GM12864 (cell line): ENCODE data around the gene RADX.

Experiments
- DNase-seq: peaks from one replicate; pipeline ENCODE4 v3.0.0-alpha.2; 2011; ENCODE audit warnings: low read depth
- H3K4me3 ChIP-seq: 2 replicates; pipeline ENCODE4 v1.5.1; 2011; ENCODE audit warnings: mild to moderate bottlenecking, low read depth, low read length, control low read depth
- TF ChIP-seq, protein P1 (sequence below): IDR thresholded peaks from 2 replicates; pipeline ENCODE4 v1.5.1; 2011; ENCODE audit warnings: low read depth, mild to moderate bottlenecking, moderate library complexity, low read length, control low read depth, inconsistent platforms; ENCODE audit errors: missing control alignments

RADX gene

GRCh38 chrX:106599411-106599810 is 12.4 kb upstream of the RADX start:
- TF ChIP-seq, protein P1, sequence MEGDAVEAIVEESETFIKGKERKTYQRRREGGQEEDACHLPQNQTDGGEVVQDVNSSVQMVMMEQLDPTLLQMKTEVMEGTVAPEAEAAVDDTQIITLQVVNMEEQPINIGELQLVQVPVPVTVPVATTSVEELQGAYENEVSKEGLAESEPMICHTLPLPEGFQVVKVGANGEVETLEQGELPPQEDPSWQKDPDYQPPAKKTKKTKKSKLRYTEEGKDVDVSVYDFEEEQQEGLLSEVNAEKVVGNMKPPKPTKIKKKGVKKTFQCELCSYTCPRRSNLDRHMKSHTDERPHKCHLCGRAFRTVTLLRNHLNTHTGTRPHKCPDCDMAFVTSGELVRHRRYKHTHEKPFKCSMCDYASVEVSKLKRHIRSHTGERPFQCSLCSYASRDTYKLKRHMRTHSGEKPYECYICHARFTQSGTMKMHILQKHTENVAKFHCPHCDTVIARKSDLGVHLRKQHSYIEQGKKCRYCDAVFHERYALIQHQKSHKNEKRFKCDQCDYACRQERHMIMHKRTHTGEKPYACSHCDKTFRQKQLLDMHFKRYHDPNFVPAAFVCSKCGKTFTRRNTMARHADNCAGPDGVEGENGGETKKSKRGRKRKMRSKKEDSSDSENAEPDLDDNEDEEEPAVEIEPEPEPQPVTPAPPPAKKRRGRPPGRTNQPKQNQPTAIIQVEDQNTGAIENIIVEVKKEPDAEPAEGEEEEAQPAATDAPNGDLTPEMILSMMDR, result no peak
- H3K4me3 ChIP-seq, result no peak overlapping the region
- no peak for DNase-seq

GRCh38 chrX:106606571-106606970 is 5.2 kb upstream of the RADX start:
- DNase-seq, result no peak
- TF ChIP-seq, protein P1, result no peak
- no peak overlapping the region for H3K4me3 ChIP-seq

- TF ChIP-seq, protein P1, result no peak
- DNase-seq, result no peak
Measured at GRCh38 chrX:106608016-106608415, 3.8 kb upstream of the RADX start.

GRCh38 chrX:106611317-106611678 is 480 bp upstream of the RADX start:
- peak overlapping the region; percentile 84 for H3K4me3 ChIP-seq
- DNase-seq, result no peak
- TF ChIP-seq, protein P1, result no peak

More at GRCh38 chrX:106608016-106608415, 3.8 kb upstream of the RADX start:
- no peak overlapping the region for H3K4me3 ChIP-seq

DNA sequence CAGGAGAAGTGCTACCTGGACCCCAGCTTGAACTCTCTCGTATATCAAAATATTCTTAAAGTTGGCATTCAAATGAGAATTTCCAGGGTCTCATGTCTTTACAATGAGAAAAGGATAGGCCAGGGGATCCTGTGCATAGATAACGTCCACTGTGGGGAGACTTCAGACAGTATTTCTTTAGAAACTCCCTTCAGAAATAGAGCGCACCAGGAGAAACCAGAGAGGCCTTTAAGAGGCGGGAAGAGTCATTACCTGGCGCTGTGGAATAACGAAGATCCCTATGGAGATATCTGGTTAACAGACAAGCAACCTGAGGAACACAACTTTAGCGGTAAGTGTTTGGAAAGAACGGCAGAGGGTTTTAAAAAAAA is 600 bp downstream of the RADX start:
- TF ChIP-seq, protein P1, result no peak
- peak overlapping the region; percentile 84 for H3K4me3 ChIP-seq
- DNase-seq, result no peak

DNA sequence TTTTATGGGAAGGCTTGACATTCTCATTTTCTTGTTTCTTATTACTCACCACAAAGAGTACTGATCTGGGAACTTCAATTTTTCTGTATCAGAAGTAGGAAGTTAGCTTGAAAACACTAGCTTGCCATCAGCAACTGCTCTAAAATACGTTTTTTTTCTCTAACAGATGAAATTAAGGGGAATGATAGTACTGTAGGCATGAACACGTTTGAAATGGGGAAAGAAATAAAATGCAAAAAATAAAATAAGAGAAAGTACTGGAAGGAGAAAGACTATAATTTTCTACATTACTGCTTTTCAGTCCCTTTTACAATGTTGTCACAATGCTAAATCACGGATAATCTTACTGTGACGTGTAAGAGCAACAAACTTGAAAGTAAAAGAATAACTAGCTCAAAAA is 1.5 kb downstream of the RADX start:
- no peak for DNase-seq
- TF ChIP-seq, protein P1, result no peak
- peak overlapping the region; percentile 84; the same call in 1 of the 2 replicates for H3K4me3 ChIP-seq

- no peak overlapping the region for H3K4me3 ChIP-seq
- DNase-seq, result no peak
- TF ChIP-seq, protein P1, result no peak
Measured at GRCh38 chrX:106615041-106615440, 3.3 kb downstream of the RADX start.
